ENCODE measurements around the gene MDFIC.

- TF ChIP-seq CTCF (conservative IDR thresholded peaks at IDR 0.05; ENCODE audit: low read depth, low read length) (no peak), RFX5 (IDR thresholded peaks at IDR 0.05; ENCODE audit: low read depth, low read length) (no peak), MAZ (IDR thresholded peaks at IDR 0.05; ENCODE audit: borderline replicate concordance, low read depth, low read length) (no peak), BHLHE40 (IDR thresholded peaks at IDR 0.05; ENCODE audit: low read depth, low read length) (no peak), POLR2A (IDR thresholded peaks at IDR 0.05; ENCODE audit: low read depth, low read length) (no peak), USF2 (IDR thresholded peaks at IDR 0.05; ENCODE audit: low read depth, low read length) (no peak), MAFK (IDR thresholded peaks at IDR 0.05; ENCODE audit: low read depth, low read length) (no peak), FOS (IDR thresholded peaks at IDR 0.05; ENCODE audit: low read depth, low read length) (no peak)
Measured at GRCh38 chr7:115066634-115067033, 144.7 kb downstream of the MDFIC start.

All from IMR-90 (cell line).